Left lung (tissue), 14 donors: ENCODE data around the gene FRMD7. TPM values are rescaled to one million over a fixed set of nuclear protein-coding genes. Genes with fewer than 3 reads are reported as not detected.

Experiments
- ATAC-seq: fragments of 200-7000 bp; cut with Tn5 transposase; one replicate; pipeline ENCODE4 v1.9.1; 2020; ENCODE audit warnings: moderate library complexity
- DNase-seq, 4 donors: peaks; one replicate each; pipeline ENCODE4 v3.0.0-alpha.2; 2013 to 2020
- H3K27ac ChIP-seq, 2 donors: fragments of 200-600 bp; sonication (generic) in 1 of 2; one replicate each; pipeline versions ENCODE4 v1.5.0 to v1.8.0; 2020 to 2021
- H3K27me3 ChIP-seq, 2 donors: fragments of 200-600 bp; sonication (generic) in 1 of 2; one replicate each; pipeline versions ENCODE4 v1.5.0 to v1.8.0; 2020 to 2021
- H3K36me3 ChIP-seq, 2 donors: fragments of 200-600 bp; sonication (generic) in 1 of 2; one replicate each; pipeline versions ENCODE4 v1.5.0 to v1.8.0; 2020 to 2021
- H3K4me1 ChIP-seq, 2 donors: fragments of 200-600 bp; one replicate each; pipeline ENCODE4 v1.8.0; 2021
- H3K4me3 ChIP-seq, 2 donors: fragments of 200-600 bp; sonication (generic) in 1 of 2; one replicate each; pipeline versions ENCODE4 v1.5.0 to v1.8.0; 2020 to 2021; ENCODE audit warnings: mild to moderate bottlenecking in 1 of 2
- H3K9me3 ChIP-seq, 2 donors: fragments of 200-600 bp; sonication (generic) in 1 of 2; one replicate each; pipeline versions ENCODE4 v1.5.0 to v1.8.0; 2020 to 2021
- CTCF ChIP-seq, 2 donors: fragments of 200-600 bp; sonication (generic) in 1 of 2; IDR thresholded peaks; one replicate each; pipeline versions ENCODE4 v1.5.0 to v1.8.0; 2021; ENCODE audit warnings: antibody characterized with exemption in 2 of 2
- intact Hi-C, 2 donors: fragments of 100-400 bp; cut with DNase I; formaldehyde crosslinking; loops; one replicate each; pipeline versions ENCODE4 v1.11.2 to v1.14.2; 2022
- long read RNA-seq, 12 donors: library from polyadenylated mRNA in 2 of 12; unstranded in 2 of 12; transcript quantifications; one replicate each; pipeline ENCODE4 v2.0.0 and lab custom pipeline, GENCODE V29; 2019 to 2026
- polyA plus RNA-seq, 6 donors: library from polyadenylated mRNA; unstranded; fragments of 120-200 nt; gene quantifications; one replicate each; pipeline ENCODE4 v1.2.1, GENCODE V29; 2013; ENCODE audit not compliant: insufficient read length in 6 of 6
- total RNA-seq, 2 donors: library from RNA; stranded (reverse); fragmentation: NEBNext Ultra II Directional; extraction: Animal tissue kit (Norgen Biotek cat#: 25700); gene quantifications; one replicate each; pipeline ENCODE4 v1.2.1, GENCODE V29; 2021
- donor health status: DM: no; HTN: yes; CAD: no.
- donor health status: DM: no; HTN: no; CAD: no.

The FRMD7 gene
- total RNA-seq (not detected), polyA plus RNA-seq (not detected)
- long read RNA-seq, donor 1, result 0 reads
- long read RNA-seq, donor 2, result 0 reads
- long read RNA-seq, donor 3, result 0 reads
- long read RNA-seq, donor 4, result 0 reads
- long read RNA-seq, donor 5, result 0 reads
- long read RNA-seq, donor 6, result 0 reads
- long read RNA-seq, donor 7, result 0 reads
- long read RNA-seq, donor 8, result 0 reads
- long read RNA-seq, donor 9, result 0 reads
- long read RNA-seq, donor 10, result 0 reads
- long read RNA-seq, donor 11, result 0 reads
- long read RNA-seq, donor 12, result 0 reads

DNA sequence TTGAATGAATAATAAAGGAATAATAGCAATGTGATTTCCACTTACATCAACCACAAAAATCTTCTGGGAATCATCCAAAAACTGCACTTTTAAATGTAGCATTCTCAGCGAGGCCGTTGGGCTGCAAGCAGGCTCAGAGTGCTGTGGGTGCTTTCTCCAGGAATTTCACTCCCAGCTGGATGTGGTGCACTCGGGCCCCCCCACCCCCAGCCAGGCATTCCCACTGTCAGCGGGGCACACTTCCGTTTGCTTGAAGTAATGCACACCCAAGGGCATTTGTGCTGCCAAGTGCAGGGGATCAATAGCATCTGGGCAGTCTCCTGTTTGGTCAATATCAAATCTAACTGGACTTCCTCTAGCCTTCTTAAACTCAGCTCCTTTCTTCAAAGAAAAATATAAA, at the start of gene FRMD7:
TSS of gene FRMD7 (minus strand) at position 278 of the 400 bp plus-strand sequence. CDS start at position 102, 176 bp downstream.
- DNase-seq (no peak), ATAC-seq (no peak)
- intact Hi-C loops, result no loop called here
- H3K4me3 ChIP-seq, result no peak within 1 kb of the TSS
- H3K36me3 ChIP-seq, result no peaks in the 10 kb centered on the region
- H3K4me1 ChIP-seq, result no peaks in the 10 kb centered on the region
- TF ChIP-seq CTCF (IDR thresholded peaks at IDR 0.05), result no peak
- no peaks in the 10 kb centered on the region for H3K27me3 ChIP-seq
- no peak within 1 kb of the TSS for H3K27ac ChIP-seq
- H3K9me3 ChIP-seq, result no peaks in the 10 kb centered on the region

GRCh38 chrX:132173647-132174046, 45.8 kb upstream of the FRMD7 start:
- no peak for DNase-seq
- no peaks in the 10 kb centered on the region for H3K36me3 ChIP-seq
- no peak for ATAC-seq
- no peaks in the 10 kb centered on the region for H3K4me1 ChIP-seq
- intact Hi-C loops, result no loop called here
- H3K27me3 ChIP-seq, result no peaks in the 10 kb centered on the region
- H3K27ac ChIP-seq, result no peak overlapping the region
- no peaks in the 10 kb centered on the region for H3K9me3 ChIP-seq
- TF ChIP-seq CTCF (IDR thresholded peaks at IDR 0.05), result no peak
- H3K4me3 ChIP-seq, result no peak overlapping the region

DNA sequence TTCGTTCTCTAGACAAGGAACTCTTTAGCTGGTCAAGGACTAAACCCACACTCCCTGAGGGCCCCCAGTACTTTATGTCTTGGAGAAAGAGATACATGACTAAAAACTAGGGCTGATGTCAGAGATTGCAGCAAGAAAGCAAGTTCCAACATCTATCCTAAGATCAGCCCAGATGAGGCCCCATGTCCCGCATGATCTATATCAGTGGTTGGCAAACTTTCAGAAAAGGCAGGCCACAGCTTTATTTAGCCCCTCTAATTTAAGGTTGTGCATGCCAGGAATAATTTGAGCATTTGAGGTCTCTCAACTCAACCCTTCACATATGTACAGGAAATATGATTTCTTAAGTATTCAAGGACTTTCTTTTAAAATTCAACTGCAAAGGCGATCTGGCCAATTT, 44.1 kb upstream of the FRMD7 start:
- Histone ChIP-seq H3K36me3 (no peaks in the 10 kb centered on the region), H3K9me3 (no peaks in the 10 kb centered on the region), H3K4me3 (no peak overlapping the region), H3K27ac (no peak overlapping the region), H3K4me1 (no peaks in the 10 kb centered on the region), H3K27me3 (no peaks in the 10 kb centered on the region)
- intact Hi-C loops, result no loop called here
- ATAC-seq (no peak), DNase-seq (no peak)
- TF ChIP-seq CTCF (IDR thresholded peaks at IDR 0.05), result no peak

GRCh38 chrX:132171478-132171877, 43.7 kb upstream of the FRMD7 start:
- no peaks in the 10 kb centered on the region for H3K27me3 ChIP-seq
- no peaks in the 10 kb centered on the region for H3K36me3 ChIP-seq
- no peak for TF ChIP-seq CTCF (IDR thresholded peaks at IDR 0.05)
- no peak overlapping the region for H3K27ac ChIP-seq
- no peaks in the 10 kb centered on the region for H3K4me1 ChIP-seq
- intact Hi-C loops, result no loop called here
- ATAC-seq (no peak), DNase-seq (no peak)
- H3K9me3 ChIP-seq, result no peaks in the 10 kb centered on the region
- no peak overlapping the region for H3K4me3 ChIP-seq

- Histone ChIP-seq H3K4me1 (no peaks in the 10 kb centered on the region), H3K27me3 (no peaks in the 10 kb centered on the region), H3K9me3 (no peaks in the 10 kb centered on the region), H3K36me3 (no peaks in the 10 kb centered on the region), H3K4me3 (no peak overlapping the region), H3K27ac (no peak overlapping the region)
- DNase-seq, result no peak
- no peak for TF ChIP-seq CTCF (IDR thresholded peaks at IDR 0.05)
- intact Hi-C loops, result no loop called here
- ATAC-seq, result no peak
These were observed 41.7 kb upstream of the FRMD7 start for GRCh38 chrX:132169554-132169953.
